NB4 (cell line): Measurements from ENCODE around the gene PGM1.

Experiments used
- POLR2A ChIP-seq: IDR thresholded peaks from 2 replicates; pipeline ENCODE4 v1.6.1; 2011; ENCODE audit warnings: mild to moderate bottlenecking; ENCODE audit not compliant: insufficient read length; ENCODE audit errors: extremely low read depth
- TF ChIP-seq, protein P1 (sequence below): IDR thresholded peaks from one replicate; pipeline ENCODE4 v1.5.1; 2012; ENCODE audit warnings: low read depth, low read length

DNA sequence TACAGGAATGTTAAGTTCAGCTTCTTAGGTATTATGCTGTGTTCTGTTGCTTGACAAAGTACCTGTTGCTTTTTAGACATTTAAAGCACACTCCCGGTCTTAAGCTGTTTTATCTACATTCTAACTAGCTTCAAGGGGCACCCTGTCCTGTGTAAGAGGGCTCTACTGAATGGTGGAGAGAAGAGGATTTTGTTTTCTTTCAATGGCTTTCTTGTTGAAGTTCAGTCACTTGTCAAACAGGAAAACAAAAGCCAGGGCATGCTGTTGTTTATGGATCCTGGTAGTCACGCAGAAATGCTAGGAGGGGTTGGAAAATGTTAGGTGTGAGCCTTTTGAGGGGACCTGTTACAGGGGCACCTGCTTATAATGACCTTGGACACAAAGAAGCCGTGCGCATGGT, 30.7 kb downstream of the PGM1 start:
- TF ChIP-seq POLR2A: no peak
- TF ChIP-seq, protein P1, sequence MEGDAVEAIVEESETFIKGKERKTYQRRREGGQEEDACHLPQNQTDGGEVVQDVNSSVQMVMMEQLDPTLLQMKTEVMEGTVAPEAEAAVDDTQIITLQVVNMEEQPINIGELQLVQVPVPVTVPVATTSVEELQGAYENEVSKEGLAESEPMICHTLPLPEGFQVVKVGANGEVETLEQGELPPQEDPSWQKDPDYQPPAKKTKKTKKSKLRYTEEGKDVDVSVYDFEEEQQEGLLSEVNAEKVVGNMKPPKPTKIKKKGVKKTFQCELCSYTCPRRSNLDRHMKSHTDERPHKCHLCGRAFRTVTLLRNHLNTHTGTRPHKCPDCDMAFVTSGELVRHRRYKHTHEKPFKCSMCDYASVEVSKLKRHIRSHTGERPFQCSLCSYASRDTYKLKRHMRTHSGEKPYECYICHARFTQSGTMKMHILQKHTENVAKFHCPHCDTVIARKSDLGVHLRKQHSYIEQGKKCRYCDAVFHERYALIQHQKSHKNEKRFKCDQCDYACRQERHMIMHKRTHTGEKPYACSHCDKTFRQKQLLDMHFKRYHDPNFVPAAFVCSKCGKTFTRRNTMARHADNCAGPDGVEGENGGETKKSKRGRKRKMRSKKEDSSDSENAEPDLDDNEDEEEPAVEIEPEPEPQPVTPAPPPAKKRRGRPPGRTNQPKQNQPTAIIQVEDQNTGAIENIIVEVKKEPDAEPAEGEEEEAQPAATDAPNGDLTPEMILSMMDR: no peak
